Ovary (tissue), 9 donors: ENCODE results near the gene CITED4. TPM values are rescaled to one million over a fixed set of nuclear protein-coding genes. Genes with fewer than 3 reads are reported as not detected.
"Not testable (repeated sequence)": the region's sequence is repeated elsewhere in the genome, so short reads cannot be mapped to it uniquely, and the experiment has no call there.

ENCODE experiments used
- DNase-seq, 5 donors: peaks; one replicate each; pipeline ENCODE4 v3.0.0-alpha.2; 2019 to 2020
- H3K27ac ChIP-seq, 2 donors: fragments of 200-600 bp; one replicate each; pipeline versions ENCODE4 v1.5.1 to v1.8.0; 2019 to 2022
- H3K27me3 ChIP-seq: fragments of 200-600 bp; one replicate; pipeline ENCODE4 v1.8.0; 2022
- H3K36me3 ChIP-seq: fragments of 200-600 bp; sonication (generic); one replicate; pipeline ENCODE4 v1.5.1; 2019
- H3K4me1 ChIP-seq: one replicate; pipeline ENCODE4 v1.8.1; 2013; ENCODE audit warnings: mild to moderate bottlenecking, moderate library complexity; ENCODE audit not compliant: insufficient read depth
- H3K4me3 ChIP-seq: fragments of 200-600 bp; sonication (generic); one replicate; pipeline ENCODE4 v1.5.1; 2017
- H3K9me3 ChIP-seq, 2 donors: fragments of 200-600 bp in 1 of 2; sonication (generic) in 1 of 2; one replicate each; pipeline versions ENCODE4 v1.5.1 to v1.8.1; 2013 to 2019; ENCODE audit warnings: mild to moderate bottlenecking in 1 of 2, moderate library complexity in 1 of 2
- CTCF ChIP-seq, 3 donors: fragments of 450-650 bp in 2 of 3; fragments of 200-600 bp in 1 of 3; IDR thresholded peaks; one replicate each; pipeline versions ENCODE4 v1.5.1 to v1.8.0; 2016 to 2022; ENCODE audit warnings: antibody characterized with exemption in 3 of 3, mild to moderate bottlenecking in 1 of 3
- EP300 ChIP-seq: sonication (generic); formaldehyde crosslinking; IDR thresholded peaks from one replicate; pipeline ENCODE4 v1.6.1; 2017; ENCODE audit warnings: antibody characterized with exemption
- POLR2A ChIP-seq: fragments of 450-650 bp; IDR thresholded peaks from one replicate; pipeline ENCODE4 v1.6.1; 2017; ENCODE audit warnings: antibody characterized with exemption, mild to moderate bottlenecking, moderate library complexity
- WGBS, 3 donors: extraction: QIAGEN DNeasy Blood & Tissue Kit in 1 of 3; methylation state at CpG; one replicate each; pipeline versions ENCODE4 v1.1.5 to v1.1.7; 2013 to 2017; 5-methylcytosine and 5-hydroxymethylcytosine counted together
- intact Hi-C, 4 donors: fragments of 100-400 bp; cut with DNase I; formaldehyde crosslinking; loops; one replicate each; pipeline versions ENCODE4 v1.11.0 to v1.15.1; 2022 to 2023
- polyA plus RNA-seq, 2 donors: library from polyadenylated mRNA; stranded (reverse); fragments of 200-250 nt in 1 of 2; fragments of 350-450 nt in 1 of 2; fragmentation: Illumina TruSeq in 1 of 2; extraction: RNeasy Lipid Tissue Mini Kit (QIAGEN cat#74804) in 1 of 2; gene quantifications; one replicate each; pipeline ENCODE4 v1.2.3, GENCODE V29; 2013 to 2014
- total RNA-seq, 7 donors: library from RNA; depleted of rRNA in 2 of 7; stranded (reverse); fragments of >200 nt in 2 of 7; fragmentation: NEBNext Ultra II Directional in 3 of 7; extraction: Animal tissue kit (Norgen Biotek cat#: 25700) in 3 of 7; gene quantifications; one replicate each; pipeline versions ENCODE4 v1.1.0 to v1.2.4, GENCODE V29; 2016 to 2023
- donor health status: DM: no; HTN: no; CAD: no; lungs with moderate emphysema.
- donor health status: DM: no; HTN: no; CAD: no.
- donor health status: Bipolar disorder and iron deficiency.
- donor health status: DM: yes; HTN: yes; CAD: no.
- donor health status: DM: no; HTN: no; CAD: no.
- donor health status: DM: yes; HTN: yes; CAD: no.

Gene CITED4
- total and polyA plus RNA-seq, 9 donors, result 0.75 to 149 (median 24.2) TPM

- intact Hi-C loops, result no loop called here
- H3K4me1 ChIP-seq, result no peaks in the 10 kb centered on the region
- H3K9me3 ChIP-seq, result peaks cover 0 to 3% of the 10 kb centered on the region in 2 donors
- H3K36me3 ChIP-seq, result no peaks in the 10 kb centered on the region
- TF ChIP-seq POLR2A (no peak), CTCF (IDR thresholded peaks at IDR 0.05) (no peak), EP300 (no peak)
- H3K27ac ChIP-seq, result no peak overlapping the region
- no peak overlapping the region for H3K4me3 ChIP-seq
- DNase-seq, result no peak
- 82 to 87% (median 86%) methylated on average over 3 of the region's 3 CpGs for WGBS, 3 donors
- H3K27me3 ChIP-seq, result no peaks in the 10 kb centered on the region
Observed at GRCh38 chr1:40896482-40896881, 34.3 kb upstream of the CITED4 start.

GRCh38 chr1:40895601-40896000 lies 33.4 kb upstream of the CITED4 start:
- no peaks in the 10 kb centered on the region for H3K36me3 ChIP-seq
- no peak overlapping the region for H3K27ac ChIP-seq
- H3K4me3 ChIP-seq, result no peak overlapping the region
- intact Hi-C loops, result no loop called here
- peaks cover 0 to 3% of the 10 kb centered on the region in 2 donors for H3K9me3 ChIP-seq
- H3K27me3 ChIP-seq, result no peaks in the 10 kb centered on the region
- no peak for TF ChIP-seq POLR2A
- no peak for TF ChIP-seq EP300
- TF ChIP-seq CTCF (IDR thresholded peaks at IDR 0.05), result no peak
- H3K4me1 ChIP-seq, result no peaks in the 10 kb centered on the region
- DNase-seq, result no peak
- 86 to 94% (median 93%) methylated on average over 1 of the region's 1 CpG for WGBS, 3 donors

- H3K27me3 ChIP-seq, DNase-seq, H3K4me1 ChIP-seq, H3K36me3 ChIP-seq, intact Hi-C loops, H3K27ac ChIP-seq, H3K4me3 ChIP-seq, H3K9me3 ChIP-seq: not testable (repeated sequence)
- 82 to 91% (median 87%) methylated on average over 2 of the region's 2 CpGs for WGBS, 3 donors
Observed at GRCh38 chr1:40894858-40895257, 32.7 kb upstream of the CITED4 start.

- Histone ChIP-seq H3K27ac (no peak overlapping the region), H3K9me3 (peaks cover 0 to 3% of the 10 kb centered on the region in 2 donors), H3K4me1 (no peaks in the 10 kb centered on the region), H3K4me3 (no peak overlapping the region), H3K27me3 (no peaks in the 10 kb centered on the region), H3K36me3 (no peaks in the 10 kb centered on the region)
- TF ChIP-seq EP300 (no peak), POLR2A (no peak), CTCF (IDR thresholded peaks at IDR 0.05) (no peak)
- no peak for DNase-seq
- intact Hi-C loops, result no loop called here
Observed at GRCh38 chr1:40894455-40894854, 32.3 kb upstream of the CITED4 start.

- Histone ChIP-seq H3K27ac (no peak overlapping the region), H3K9me3 (peaks cover 0 to 3% of the 10 kb centered on the region in 2 donors), H3K4me1 (no peaks in the 10 kb centered on the region), H3K36me3 (no peaks in the 10 kb centered on the region), H3K4me3 (no peak overlapping the region), H3K27me3 (no peaks in the 10 kb centered on the region)
- TF ChIP-seq POLR2A (no peak), CTCF (IDR thresholded peaks at IDR 0.05) (no peak), EP300 (no peak)
- DNase-seq, result no peak
- intact Hi-C loops, result no loop called here
Observed at GRCh38 chr1:40893946-40894345, 31.8 kb upstream of the CITED4 start.
